H1 (cell line): ENCODE measurements around the gene LAD1.

Experiments used
- ATF2 ChIP-seq: IDR thresholded peaks from 2 replicates; pipeline ENCODE4 v1.6.1; 2012; ENCODE audit warnings: low read length, inconsistent platforms
- EP300 ChIP-seq, 2 experiments: IDR thresholded peaks; 1 replicate in 1 of 2; 2 replicates in 1 of 2; pipeline ENCODE4 v1.6.1; 2011 to 2012; ENCODE audit warnings: low read depth in 2 of 2, low read length in 2 of 2, mild to moderate bottlenecking in 2 of 2, borderline replicate concordance in 1 of 2, inconsistent platforms in 1 of 2, moderate library complexity in 1 of 2
- JUN ChIP-seq: IDR thresholded peaks from 2 replicates; pipeline ENCODE4 v1.6.1; 2011; ENCODE audit warnings: low read depth, mild to moderate bottlenecking, improper control_type of control experiment, low read length
- KDM5A ChIP-seq: fragments of 200-600 bp; IDR thresholded peaks from 2 replicates; pipeline ENCODE4 v1.7.1; 2012; ENCODE audit warnings: mild to moderate bottlenecking, low read length, inconsistent platforms, mixed read lengths
- POLR2A ChIP-seq, 2 experiments: IDR thresholded peaks; 1 replicate in 1 of 2; 2 replicates in 1 of 2; pipeline ENCODE4 v1.6.1; 2011; ENCODE audit warnings: low read depth in 2 of 2, low read length in 2 of 2, mild to moderate bottlenecking in 2 of 2; ENCODE audit errors: control extremely low read depth in 1 of 2
- RAD21 ChIP-seq, 2 experiments: IDR thresholded peaks in 1 of 2; conservative IDR thresholded peaks in 1 of 2; 2 replicates each; pipeline ENCODE4 v1.6.1; 2011; ENCODE audit warnings: low read depth in 2 of 2, low read length in 2 of 2, improper control_type of control experiment in 1 of 2, inconsistent platforms in 1 of 2, mild to moderate bottlenecking in 1 of 2, moderate library complexity in 1 of 2
- TAF7 ChIP-seq: optimal IDR thresholded peaks from 2 replicates; pipeline ENCODE3; 2011; ENCODE audit warnings: low read depth, mild to moderate bottlenecking, inconsistent platforms, low read length, moderate library complexity, borderline replicate concordance
- TF ChIP-seq, protein P1 (sequence below), 3 experiments: IDR thresholded peaks; 1 replicate in 2 of 3; 2 replicates in 1 of 3; pipeline versions ENCODE4 v1.5.1 to v1.6.1; 2011; ENCODE audit warnings: low read length in 3 of 3, mild to moderate bottlenecking in 3 of 3, inconsistent platforms in 2 of 3, low read depth in 1 of 3, moderate library complexity in 1 of 3; ENCODE audit not compliant: insufficient read depth in 1 of 3; ENCODE audit errors: control extremely low read depth in 1 of 3

- TF ChIP-seq, protein P1, sequence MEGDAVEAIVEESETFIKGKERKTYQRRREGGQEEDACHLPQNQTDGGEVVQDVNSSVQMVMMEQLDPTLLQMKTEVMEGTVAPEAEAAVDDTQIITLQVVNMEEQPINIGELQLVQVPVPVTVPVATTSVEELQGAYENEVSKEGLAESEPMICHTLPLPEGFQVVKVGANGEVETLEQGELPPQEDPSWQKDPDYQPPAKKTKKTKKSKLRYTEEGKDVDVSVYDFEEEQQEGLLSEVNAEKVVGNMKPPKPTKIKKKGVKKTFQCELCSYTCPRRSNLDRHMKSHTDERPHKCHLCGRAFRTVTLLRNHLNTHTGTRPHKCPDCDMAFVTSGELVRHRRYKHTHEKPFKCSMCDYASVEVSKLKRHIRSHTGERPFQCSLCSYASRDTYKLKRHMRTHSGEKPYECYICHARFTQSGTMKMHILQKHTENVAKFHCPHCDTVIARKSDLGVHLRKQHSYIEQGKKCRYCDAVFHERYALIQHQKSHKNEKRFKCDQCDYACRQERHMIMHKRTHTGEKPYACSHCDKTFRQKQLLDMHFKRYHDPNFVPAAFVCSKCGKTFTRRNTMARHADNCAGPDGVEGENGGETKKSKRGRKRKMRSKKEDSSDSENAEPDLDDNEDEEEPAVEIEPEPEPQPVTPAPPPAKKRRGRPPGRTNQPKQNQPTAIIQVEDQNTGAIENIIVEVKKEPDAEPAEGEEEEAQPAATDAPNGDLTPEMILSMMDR (IDR thresholded peaks at IDR 0.05; ENCODE audit: control extremely low read depth in 1 of 3, insufficient read depth in 1 of 3, low read depth in 1 of 3, low read length in 3 of 3): no peak
- TF ChIP-seq KDM5A (no peak), EP300 (IDR thresholded peaks at IDR 0.05; ENCODE audit: borderline replicate concordance in 1 of 2, low read depth in 2 of 2, low read length in 2 of 2) (no peak), POLR2A (IDR thresholded peaks at IDR 0.05; ENCODE audit: control extremely low read depth in 1 of 2, low read depth in 2 of 2, low read length in 2 of 2) (no peak), JUN (no peak), ATF2 (no peak), RAD21 (IDR thresholded peaks at IDR 0.05 in 1 of 2, conservative IDR thresholded peaks at IDR 0.05 in 1 of 2; ENCODE audit: low read depth in 2 of 2, low read length in 2 of 2) (no peak), TAF7 (no peak)
Measured at GRCh38 chr1:201358596-201358995, 40.5 kb downstream of the LAD1 start.
